ENCODE measurements around the gene PPP3CA. TPM values are rescaled to one million over a fixed set of nuclear protein-coding genes. Genes with fewer than 3 reads are reported as not detected.

PPP3CA gene
- total RNA-seq, 2 donors from 2014 or later = 71.3 to 142 TPM

DNA sequence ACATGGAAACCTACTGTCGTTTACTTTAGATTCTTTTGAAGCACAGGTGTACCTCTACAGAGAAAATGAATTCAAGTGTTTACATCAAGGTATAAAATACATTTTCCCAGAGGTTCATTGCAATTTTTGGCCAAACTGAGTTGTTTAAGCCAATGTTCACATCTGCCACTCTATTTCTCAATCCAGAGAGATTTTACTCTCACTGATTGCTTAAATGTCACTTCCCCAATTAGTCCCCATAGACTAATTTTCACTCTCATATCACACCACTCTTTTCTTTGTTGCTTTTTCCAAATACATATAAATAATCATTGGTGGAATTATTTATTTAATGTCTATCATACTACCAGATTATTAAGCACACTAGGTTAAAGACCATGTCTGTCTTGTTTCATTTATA, 271.8 kb downstream of the PPP3CA start:
- H3K4me1 ChIP-seq (replicated peaks) = peaks cover 7% of the 10 kb centered on the region
- H3K4me3 ChIP-seq = no peak overlapping the region
- TF ChIP-seq POLR2AphosphoS5 (IDR thresholded peaks at IDR 0.05) = no peak
- TF ChIP-seq, protein P1, sequence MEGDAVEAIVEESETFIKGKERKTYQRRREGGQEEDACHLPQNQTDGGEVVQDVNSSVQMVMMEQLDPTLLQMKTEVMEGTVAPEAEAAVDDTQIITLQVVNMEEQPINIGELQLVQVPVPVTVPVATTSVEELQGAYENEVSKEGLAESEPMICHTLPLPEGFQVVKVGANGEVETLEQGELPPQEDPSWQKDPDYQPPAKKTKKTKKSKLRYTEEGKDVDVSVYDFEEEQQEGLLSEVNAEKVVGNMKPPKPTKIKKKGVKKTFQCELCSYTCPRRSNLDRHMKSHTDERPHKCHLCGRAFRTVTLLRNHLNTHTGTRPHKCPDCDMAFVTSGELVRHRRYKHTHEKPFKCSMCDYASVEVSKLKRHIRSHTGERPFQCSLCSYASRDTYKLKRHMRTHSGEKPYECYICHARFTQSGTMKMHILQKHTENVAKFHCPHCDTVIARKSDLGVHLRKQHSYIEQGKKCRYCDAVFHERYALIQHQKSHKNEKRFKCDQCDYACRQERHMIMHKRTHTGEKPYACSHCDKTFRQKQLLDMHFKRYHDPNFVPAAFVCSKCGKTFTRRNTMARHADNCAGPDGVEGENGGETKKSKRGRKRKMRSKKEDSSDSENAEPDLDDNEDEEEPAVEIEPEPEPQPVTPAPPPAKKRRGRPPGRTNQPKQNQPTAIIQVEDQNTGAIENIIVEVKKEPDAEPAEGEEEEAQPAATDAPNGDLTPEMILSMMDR (IDR thresholded peaks at IDR 0.05) = no peak
- no peak for TF ChIP-seq POLR2A (IDR thresholded peaks at IDR 0.05)
- intact Hi-C loops (cut with DNase I) = no loop called here
- H3K36me3 ChIP-seq = no peaks in the 10 kb centered on the region
- no peaks in the 10 kb centered on the region for H3K27me3 ChIP-seq (replicated peaks; ENCODE audit: insufficient read depth)
- DNase-seq (ENCODE audit: low spot score) = no peak
- no peaks in the 10 kb centered on the region for H3K9me3 ChIP-seq
- WGBS = 91% methylated on average over 1 of the region's 1 CpG
- H3K27ac ChIP-seq = no peak overlapping the region

DNA sequence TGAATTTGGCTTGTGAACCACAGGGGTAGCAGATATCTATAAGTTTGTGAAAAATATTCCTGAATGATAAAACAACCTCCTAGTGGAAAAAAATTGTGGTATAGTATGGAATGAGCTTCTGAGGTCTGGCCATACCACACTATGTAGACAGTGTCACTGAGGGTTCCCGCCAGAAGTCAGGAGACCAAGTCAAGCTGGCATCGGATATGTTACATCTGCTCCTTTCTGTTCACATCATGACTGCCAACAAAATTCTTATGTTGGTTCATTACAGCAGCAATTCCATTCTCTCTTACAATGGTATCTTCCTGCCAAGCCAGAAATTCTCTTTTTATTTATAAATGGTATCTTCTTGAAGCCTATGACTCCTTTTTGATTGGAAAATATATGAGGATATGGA, 273.0 kb downstream of the PPP3CA start:
- intact Hi-C loops (cut with DNase I) = no loop called here
- Histone ChIP-seq H3K4me3 (no peak overlapping the region), H3K36me3 (no peaks in the 10 kb centered on the region), H3K9me3 (no peaks in the 10 kb centered on the region), H3K27me3 (replicated peaks; ENCODE audit: insufficient read depth) (no peaks in the 10 kb centered on the region), H3K27ac (no peak overlapping the region), H3K4me1 (replicated peaks) (peaks cover 7% of the 10 kb centered on the region)
- no peak for DNase-seq (ENCODE audit: low spot score)
- 90% methylated on average over 2 of the region's 2 CpGs for WGBS
- TF ChIP-seq POLR2A (IDR thresholded peaks at IDR 0.05) = no peak
- TF ChIP-seq, protein P1 (IDR thresholded peaks at IDR 0.05) = no peak
- no peak for TF ChIP-seq POLR2AphosphoS5 (IDR thresholded peaks at IDR 0.05)

DNA sequence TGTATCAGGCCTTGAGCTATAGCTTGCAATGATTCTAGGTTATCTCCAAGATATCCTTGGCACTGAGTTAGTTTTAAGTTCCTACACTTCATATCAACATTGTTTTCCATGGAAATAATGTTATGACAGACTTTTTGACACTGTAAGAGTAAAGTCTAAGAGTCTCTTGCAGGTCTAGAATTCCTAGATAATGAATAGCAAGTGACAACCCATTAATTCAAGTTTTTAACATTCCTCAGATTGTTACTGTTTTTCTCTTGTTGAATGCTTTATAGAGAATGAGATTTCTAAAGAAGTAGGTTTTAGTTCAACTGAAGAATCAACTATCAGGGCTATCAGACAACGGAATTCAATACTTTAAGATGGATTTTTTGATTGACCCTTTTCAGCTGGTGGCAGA, 276.1 kb downstream of the PPP3CA start:
- H3K27me3 ChIP-seq (replicated peaks; ENCODE audit: insufficient read depth) = no peaks in the 10 kb centered on the region
- DNase-seq (ENCODE audit: low spot score) = no peak
- no peak overlapping the region for H3K27ac ChIP-seq
- no peak for TF ChIP-seq POLR2AphosphoS5 (IDR thresholded peaks at IDR 0.05)
- TF ChIP-seq POLR2A (IDR thresholded peaks at IDR 0.05) = no peak
- TF ChIP-seq, protein P1 (IDR thresholded peaks at IDR 0.05) = no peak
- H3K4me1 ChIP-seq (replicated peaks) = no peaks in the 10 kb centered on the region
- intact Hi-C loops (cut with DNase I) = no loop called here
- H3K36me3 ChIP-seq = no peaks in the 10 kb centered on the region
- 98% methylated on average over 1 of the region's 1 CpG for WGBS
- no peak overlapping the region for H3K4me3 ChIP-seq
- no peaks in the 10 kb centered on the region for H3K9me3 ChIP-seq

DNA sequence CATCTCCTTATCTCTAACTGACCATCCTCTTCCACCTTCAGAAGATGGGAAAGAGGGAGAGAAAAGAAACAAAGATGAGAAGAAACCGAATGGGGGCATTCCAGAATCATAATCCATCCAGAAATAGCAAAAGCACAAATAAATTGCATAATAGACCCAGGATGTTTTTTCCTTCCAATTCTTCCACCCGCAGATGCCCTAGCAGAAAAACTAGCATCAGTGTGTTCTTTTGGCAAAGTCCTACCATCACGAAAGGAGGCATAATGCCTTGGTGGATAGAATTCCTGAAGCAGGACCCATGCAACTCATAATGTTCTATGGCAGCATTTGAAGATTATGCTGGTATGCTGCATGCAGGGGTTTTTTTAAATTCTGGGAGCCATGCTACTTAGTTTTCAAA, 279.2 kb downstream of the PPP3CA start:
- Histone ChIP-seq H3K9me3 (no peaks in the 10 kb centered on the region), H3K36me3 (no peaks in the 10 kb centered on the region), H3K27me3 (replicated peaks; ENCODE audit: insufficient read depth) (no peaks in the 10 kb centered on the region), H3K27ac (no peak overlapping the region), H3K4me1 (replicated peaks) (no peaks in the 10 kb centered on the region), H3K4me3 (no peak overlapping the region)
- 76% methylated on average over 3 of the region's 3 CpGs for WGBS
- TF ChIP-seq, protein P1 (IDR thresholded peaks at IDR 0.05) = no peak
- TF ChIP-seq POLR2A (IDR thresholded peaks at IDR 0.05) = no peak
- no peak for TF ChIP-seq POLR2AphosphoS5 (IDR thresholded peaks at IDR 0.05)
- DNase-seq (ENCODE audit: low spot score) = no peak
- intact Hi-C loops (cut with DNase I) = no loop called here

DNA sequence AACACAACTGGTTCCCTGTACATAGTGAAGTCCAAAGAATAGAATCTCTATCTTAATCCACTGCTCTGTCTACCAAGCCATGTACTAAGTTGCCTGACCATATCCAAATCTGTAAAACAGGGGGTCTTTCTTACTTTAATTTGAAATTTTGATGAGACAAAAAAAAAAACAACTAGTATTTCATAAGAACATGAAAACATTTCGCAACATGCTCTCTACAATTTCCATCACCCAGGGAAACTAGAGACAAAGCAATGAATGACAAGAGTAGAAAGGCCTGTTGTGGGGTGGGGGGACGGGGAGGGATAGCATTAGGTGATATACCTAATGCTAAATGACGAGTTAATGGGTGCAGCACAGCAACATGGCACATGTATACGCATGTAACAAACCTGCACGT, 279.9 kb downstream of the PPP3CA start:
- no peak for DNase-seq (ENCODE audit: low spot score)
- H3K4me1 ChIP-seq (replicated peaks) = no peaks in the 10 kb centered on the region
- no peak overlapping the region for H3K27ac ChIP-seq
- H3K27me3 ChIP-seq (replicated peaks; ENCODE audit: insufficient read depth) = no peaks in the 10 kb centered on the region
- WGBS = 95% methylated on average over 5 of the region's 5 CpGs
- intact Hi-C loops (cut with DNase I) = no loop called here
- H3K4me3 ChIP-seq = no peak overlapping the region
- H3K9me3 ChIP-seq = no peaks in the 10 kb centered on the region
- H3K36me3 ChIP-seq = no peaks in the 10 kb centered on the region
- TF ChIP-seq POLR2AphosphoS5 (IDR thresholded peaks at IDR 0.05) (no peak), POLR2A (IDR thresholded peaks at IDR 0.05) (no peak)
- TF ChIP-seq, protein P1 (IDR thresholded peaks at IDR 0.05) = no peak
